ENCODE results near the gene RNF223. TPM values are rescaled to one million over a fixed set of nuclear protein-coding genes. Genes with fewer than 3 reads are reported as not detected.

The RNF223 gene
- total and polyA plus RNA-seq, 2 of the 8 experiments (the other 6 are each of a cell fraction or from before 2014, with no cell fraction given) = not detected

DNA sequence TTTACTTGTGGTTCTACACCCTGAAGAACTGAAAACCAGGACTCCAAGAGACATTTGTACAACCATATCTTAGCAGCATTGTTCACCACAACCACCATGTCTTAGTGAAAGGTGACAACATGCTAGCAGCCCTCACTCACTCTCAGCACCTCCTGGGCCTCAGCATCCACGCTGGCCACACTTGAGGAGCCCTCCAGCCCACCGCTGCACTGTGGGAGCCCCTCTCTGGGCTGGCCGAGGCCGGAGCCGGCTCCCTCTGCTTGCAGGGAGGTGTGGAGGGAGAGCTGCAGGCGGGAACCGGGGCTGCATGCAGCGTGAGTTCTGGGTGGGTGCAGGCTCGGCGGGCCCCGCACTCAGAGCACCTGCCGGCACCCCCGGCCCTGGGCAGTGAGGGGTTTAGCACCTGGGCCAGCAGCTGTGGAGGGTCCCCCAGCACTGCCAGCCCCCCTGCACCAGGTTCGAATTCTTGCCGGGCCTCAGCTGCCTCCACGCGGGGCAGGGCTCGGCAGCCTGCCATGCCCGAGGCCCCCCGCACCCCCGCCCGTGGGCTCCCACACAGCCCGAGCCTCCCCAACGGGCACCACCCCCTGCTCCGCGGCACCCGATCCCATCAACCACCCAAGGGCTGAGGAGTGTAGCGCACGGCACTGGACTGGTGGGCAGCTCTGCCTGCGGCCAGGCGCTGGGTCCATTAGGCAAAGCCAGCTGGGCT, 32.6 kb upstream of the RNF223 start:
- FAIRE-seq = no peak
- CTCF ChIA-PET (ENCODE audit: partially characterized antibody) = interaction anchor here (0.9 to 1.3 kb wide), 4 partner anchors 14 to 122 kb away, joined by 3 to 8 read pairs (median 4); no protein-coding TSS in a partner anchor

More for the DNA sequence above, 32.6 kb upstream of the RNF223 start:
- no peak overlapping the region for H2BK5ac ChIP-seq (ENCODE audit: low read depth, low read length)
- H2AFZ ChIP-seq (ENCODE audit: low read length) = no peak overlapping the region
- no peak overlapping the region for H4K5ac ChIP-seq (ENCODE audit: insufficient read length, low read depth, low read length)
- peaks cover 10% of the 10 kb centered on the region for H3K79me1 ChIP-seq (ENCODE audit: low read depth, low read length)
- no peak overlapping the region for H2BK120ac ChIP-seq (replicated peaks; ENCODE audit: low read depth, low read length)
- no peak overlapping the region for H3K23ac ChIP-seq (ENCODE audit: insufficient read length)
- no peak overlapping the region for H3K14ac ChIP-seq (ENCODE audit: insufficient read length)
- no peak overlapping the region for H2BK12ac ChIP-seq (ENCODE audit: low read depth, low read length)
- no peak overlapping the region for H3K4ac ChIP-seq (replicated peaks; ENCODE audit: insufficient read length, low read depth, low read length)
- H3K9me3 ChIP-seq (ENCODE audit: insufficient read depth in 2 of 2, low read depth in 1 of 2, low read length in 1 of 2) = peaks cover 5 to 18% of the 10 kb centered on the region in 2 experiments; a peak in 3 of 4 replicates
- no peak for DNase-seq (ENCODE audit: low read depth in 1 of 2, low spot score in 2 of 2)
- POLR2A ChIA-PET (ENCODE audit: partially characterized antibody) = interaction anchor here (1.0 to 1.8 kb wide), 3 partner anchors 9 to 131 kb away, joined by 3 to 6 read pairs (median 5); no protein-coding TSS in a partner anchor
- no peak overlapping the region for H4K8ac ChIP-seq (ENCODE audit: extremely low read depth, insufficient read depth, low read length)
- no peaks in the 10 kb centered on the region for H3K23me2 ChIP-seq (ENCODE audit: low read depth, low read length)
- H2BK20ac ChIP-seq (ENCODE audit: low read length) = no peak overlapping the region
- no peaks in the 10 kb centered on the region for H3K4me1 ChIP-seq (replicated peaks in 1 of 4; ENCODE audit: control insufficient read depth in 3 of 4, insufficient read depth in 4 of 4, low read length in 3 of 4)
- no peaks in the 10 kb centered on the region for H3K27me3 ChIP-seq (replicated peaks in 1 of 4; ENCODE audit: control insufficient read depth in 3 of 4, extremely low read depth in 1 of 4, insufficient read depth in 3 of 4, low read length in 3 of 4)
- no peak overlapping the region for H4K91ac ChIP-seq (replicated peaks; ENCODE audit: insufficient read length, low read length)
- no peak overlapping the region for H3K4me3 ChIP-seq (ENCODE audit: extremely low read depth in 1 of 4, insufficient read depth in 2 of 4, low read depth in 3 of 4, low read length in 4 of 4)
- peaks cover 0 to 8% (median 2%) of the 10 kb centered on the region in 4 experiments; a peak in 2 of 8 replicates for H3K36me3 ChIP-seq (ENCODE audit: control insufficient read depth in 2 of 4, insufficient read depth in 4 of 4, low read length in 3 of 4)
- no peak overlapping the region for H3K56ac ChIP-seq (replicated peaks; ENCODE audit: insufficient read length, low read depth, low read length)
- no peak overlapping the region for H3K9ac ChIP-seq (replicated peaks in 1 of 4; ENCODE audit: extremely low read depth in 1 of 4, low read depth in 3 of 4, low read length in 3 of 4)
- H3K27ac ChIP-seq (ENCODE audit: low read depth, low read length) = no peak overlapping the region
- H3K18ac ChIP-seq (ENCODE audit: extremely low read depth, low read length) = no peak overlapping the region
- WGBS, 2 experiments (ENCODE audit: extremely low coverage in 1 of 2, insufficient coverage in 1 of 2, insufficient read length in 1 of 2, insufficient replicate concordance in 2 of 2, low coverage in 1 of 2, low lambda C conversion rate in 2 of 2, missing lambda C conversion rate in 1 of 2) = 96% methylated on average over 13 of the region's 31 CpGs; no CpG with 5 or more reads in 1 of the 2 experiments
- H2AK5ac ChIP-seq (ENCODE audit: low read depth, low read length) = no peak overlapping the region
- peaks cover 1 to 2% of the 10 kb centered on the region in 2 experiments for H4K20me1 ChIP-seq (replicated peaks in 1 of 2; ENCODE audit: control insufficient read depth in 1 of 2, insufficient read depth in 2 of 2, low read length in 2 of 2)
- TF ChIP-seq GTF2F1 (IDR thresholded peaks at IDR 0.05; ENCODE audit: borderline replicate concordance, low read depth, low read length) (no peak), CBX8 (IDR thresholded peaks at IDR 0.05; ENCODE audit: borderline replicate concordance, low read depth, low read length) (no peak), EP300 (IDR thresholded peaks at IDR 0.05; ENCODE audit: borderline replicate concordance in 1 of 2, low read depth in 2 of 2, low read length in 2 of 2) (no peak)
- TF ChIP-seq, protein P1, sequence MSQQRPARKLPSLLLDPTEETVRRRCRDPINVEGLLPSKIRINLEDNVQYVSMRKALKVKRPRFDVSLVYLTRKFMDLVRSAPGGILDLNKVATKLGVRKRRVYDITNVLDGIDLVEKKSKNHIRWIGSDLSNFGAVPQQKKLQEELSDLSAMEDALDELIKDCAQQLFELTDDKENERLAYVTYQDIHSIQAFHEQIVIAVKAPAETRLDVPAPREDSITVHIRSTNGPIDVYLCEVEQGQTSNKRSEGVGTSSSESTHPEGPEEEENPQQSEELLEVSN (IDR thresholded peaks at IDR 0.05) = peak; percentile 29; the same call in 1 of the 2 replicates
- H3K79me2 ChIP-seq (ENCODE audit: control insufficient read depth in 1 of 2, insufficient read depth in 2 of 2, low read length in 2 of 2) = peaks cover 0 to 6% of the 10 kb centered on the region in 2 experiments; a peak in 2 of 4 replicates
- H2BK15ac ChIP-seq (ENCODE audit: low read length) = no peak overlapping the region
- no peak overlapping the region for H3K4me2 ChIP-seq (ENCODE audit: insufficient read depth in 1 of 2, low read depth in 2 of 2, low read length in 2 of 2)

All from H1 (cell line).